Esophagus squamous epithelium (tissue), 5 donors: ENCODE data around the gene CBX5. TPM values are rescaled to one million over a fixed set of nuclear protein-coding genes. Genes with fewer than 3 reads are reported as not detected.

Source experiments
- DNase-seq: peaks from one replicate; lab custom pipeline; 2025; lab: John Stamatoyannopoulos, UW
- H3K27ac ChIP-seq, 4 donors: fragments of 200-600 bp; sonication (generic); one replicate each; pipeline ENCODE4 v1.5.1; 2016 to 2019; ENCODE audit warnings: mild to moderate bottlenecking in 1 of 4
- H3K27me3 ChIP-seq, 4 donors: fragments of 200-600 bp; sonication (generic); 1 replicate in 3 of 4; 2 replicates in 1 of 4; pipeline versions ENCODE4 v1.5.1 to v1.6.0; 2017 to 2021; ENCODE audit warnings: antibody characterized with exemption in 1 of 4
- H3K36me3 ChIP-seq, 3 donors: fragments of 200-600 bp; sonication (generic); one replicate each; pipeline ENCODE4 v1.5.1; 2016 to 2019
- H3K4me1 ChIP-seq, 3 donors: fragments of 200-600 bp; sonication (generic); one replicate each; pipeline ENCODE4 v1.5.1; 2017 to 2019
- H3K4me3 ChIP-seq, 4 donors: fragments of 200-600 bp; sonication (generic); 1 replicate in 3 of 4; 2 replicates in 1 of 4; pipeline ENCODE4 v1.5.1; 2016 to 2019; ENCODE audit warnings: mild to moderate bottlenecking in 2 of 4, moderate library complexity in 1 of 4
- H3K9me3 ChIP-seq, 3 donors: fragments of 200-600 bp; sonication (generic); one replicate each; pipeline ENCODE4 v1.5.1; 2016 to 2019
- POLR2A ChIP-seq, 4 donors: fragments of 450-650 bp; IDR thresholded peaks; one replicate each; pipeline ENCODE4 v1.6.1; 2017; ENCODE audit warnings: antibody characterized with exemption in 4 of 4, mild to moderate bottlenecking in 4 of 4, moderate library complexity in 3 of 4
- WGBS, 2 donors: methylation state at CpG; one replicate each; pipeline ENCODE4 v1.1.5; 2018; 5-methylcytosine and 5-hydroxymethylcytosine counted together
- intact Hi-C: fragments of 100-400 bp; cut with DNase I; formaldehyde crosslinking; loops from one replicate; pipeline ENCODE4 v1.15.0; 2022
- total RNA-seq, 4 donors: library from RNA; depleted of rRNA; stranded (reverse); fragments of >200 nt; gene quantifications; one replicate each; pipeline ENCODE4 v1.1.0, GENCODE V29; 2016
- TF ChIP-seq, protein P1 (sequence below), 6 experiments: fragments of 450-650 bp in 4 of 6; fragments of 200-600 bp in 2 of 6; sonication (generic) in 2 of 6; IDR thresholded peaks; one replicate each; pipeline ENCODE4 v1.5.1; 2016 to 2019; ENCODE audit warnings: antibody characterized with exemption in 6 of 6, mild to moderate bottlenecking in 4 of 6, moderate library complexity in 4 of 6
- donor health status: DM: yes; HTN: yes; CAD: no.

CBX5 gene
- total RNA-seq, 4 donors from 2014 or later: 13.2 to 29.9 (median 23.7) TPM

DNA sequence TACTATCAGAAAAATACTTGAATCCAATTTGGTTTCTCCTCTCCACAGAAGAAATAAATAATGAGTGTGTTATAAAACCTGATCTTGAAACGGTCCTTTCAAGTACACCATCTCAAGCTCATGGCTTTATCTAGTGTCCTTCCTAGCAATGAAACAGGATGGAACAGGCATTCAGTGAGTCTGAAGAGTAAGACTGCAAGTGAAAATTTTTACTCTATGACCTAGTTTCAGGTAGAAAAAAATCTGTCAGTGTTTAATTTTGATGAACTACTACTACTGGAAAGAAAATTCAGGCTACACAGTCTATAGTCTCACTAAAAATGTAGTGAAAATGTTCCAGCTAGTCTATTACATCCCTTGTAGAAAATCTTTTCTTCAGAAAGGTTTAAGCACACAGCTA is 7.7 kb downstream of the CBX5 start:
- Histone ChIP-seq H3K4me3 (no peak overlapping the region), H3K4me1 (peaks cover 0 to 8% (median under 1%) of the 10 kb centered on the region in 3 donors), H3K27me3 (no peaks in the 10 kb centered on the region), H3K36me3 (peaks cover 0 to 18% (median 0%) of the 10 kb centered on the region in 3 donors), H3K9me3 (no peaks in the 10 kb centered on the region), H3K27ac (no peak overlapping the region)
- TF ChIP-seq POLR2A (IDR thresholded peaks at IDR 0.05): no peak
- TF ChIP-seq, protein P1, sequence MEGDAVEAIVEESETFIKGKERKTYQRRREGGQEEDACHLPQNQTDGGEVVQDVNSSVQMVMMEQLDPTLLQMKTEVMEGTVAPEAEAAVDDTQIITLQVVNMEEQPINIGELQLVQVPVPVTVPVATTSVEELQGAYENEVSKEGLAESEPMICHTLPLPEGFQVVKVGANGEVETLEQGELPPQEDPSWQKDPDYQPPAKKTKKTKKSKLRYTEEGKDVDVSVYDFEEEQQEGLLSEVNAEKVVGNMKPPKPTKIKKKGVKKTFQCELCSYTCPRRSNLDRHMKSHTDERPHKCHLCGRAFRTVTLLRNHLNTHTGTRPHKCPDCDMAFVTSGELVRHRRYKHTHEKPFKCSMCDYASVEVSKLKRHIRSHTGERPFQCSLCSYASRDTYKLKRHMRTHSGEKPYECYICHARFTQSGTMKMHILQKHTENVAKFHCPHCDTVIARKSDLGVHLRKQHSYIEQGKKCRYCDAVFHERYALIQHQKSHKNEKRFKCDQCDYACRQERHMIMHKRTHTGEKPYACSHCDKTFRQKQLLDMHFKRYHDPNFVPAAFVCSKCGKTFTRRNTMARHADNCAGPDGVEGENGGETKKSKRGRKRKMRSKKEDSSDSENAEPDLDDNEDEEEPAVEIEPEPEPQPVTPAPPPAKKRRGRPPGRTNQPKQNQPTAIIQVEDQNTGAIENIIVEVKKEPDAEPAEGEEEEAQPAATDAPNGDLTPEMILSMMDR (IDR thresholded peaks at IDR 0.05): no peak
- WGBS, 2 donors: 58 to 68% methylated on average over 1 of the region's 1 CpG
- intact Hi-C loops: no loop called here
- DNase-seq: no peak

DNA sequence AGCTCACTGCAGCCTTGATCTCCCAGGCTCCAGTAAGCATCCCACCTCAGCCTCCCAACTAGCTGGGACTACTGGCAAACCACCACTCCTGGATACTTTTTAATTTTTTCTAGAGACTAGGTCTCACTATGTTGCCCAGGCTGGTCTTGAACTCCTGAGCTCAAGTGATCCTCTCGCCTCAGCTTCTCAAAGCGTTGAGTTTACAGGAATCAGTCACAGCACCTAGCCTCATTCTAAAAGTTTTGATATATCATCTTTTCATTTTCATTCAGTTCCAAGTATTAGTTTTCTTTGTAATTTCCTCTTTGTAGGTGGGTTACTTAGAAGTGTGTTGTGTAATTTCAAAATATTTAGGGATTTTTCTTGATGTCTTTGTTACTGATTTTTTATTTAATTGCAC is 9.6 kb downstream of the CBX5 start:
- no peak for DNase-seq
- Histone ChIP-seq H3K27ac (no peak overlapping the region), H3K27me3 (no peaks in the 10 kb centered on the region), H3K4me1 (no peaks in the 10 kb centered on the region), H3K36me3 (peaks cover 0 to 18% (median 0%) of the 10 kb centered on the region in 3 donors), H3K9me3 (no peaks in the 10 kb centered on the region), H3K4me3 (no peak overlapping the region)
- intact Hi-C loops: no loop called here
- 72 to 89% methylated on average over 2 of the region's 2 CpGs for WGBS, 2 donors
- TF ChIP-seq, protein P1 (IDR thresholded peaks at IDR 0.05): no peak
- no peak for TF ChIP-seq POLR2A (IDR thresholded peaks at IDR 0.05)

DNA sequence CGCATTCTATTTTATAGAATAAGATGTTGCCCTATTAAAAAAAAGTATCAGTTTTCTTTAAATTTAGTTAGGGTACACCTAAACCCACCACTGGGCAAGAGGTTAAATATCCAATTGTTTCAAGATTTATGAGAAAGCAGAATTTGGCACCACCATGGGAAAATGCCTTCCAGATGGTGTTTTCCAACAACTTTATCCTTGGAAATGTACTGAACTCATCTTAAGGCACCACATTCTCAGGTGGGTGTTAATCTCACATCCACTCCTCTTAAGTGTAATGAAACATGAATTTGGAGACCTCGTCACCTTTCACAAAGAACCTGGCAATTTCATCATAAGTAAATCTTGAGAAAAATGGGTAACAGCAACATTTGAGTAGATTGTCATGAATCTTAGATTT is 13.1 kb downstream of the CBX5 start:
- no peaks in the 10 kb centered on the region for H3K27me3 ChIP-seq
- intact Hi-C loops: no loop called here
- no peak overlapping the region for H3K4me3 ChIP-seq
- TF ChIP-seq, protein P1 (IDR thresholded peaks at IDR 0.05): no peak
- no peak for TF ChIP-seq POLR2A (IDR thresholded peaks at IDR 0.05)
- H3K4me1 ChIP-seq: peaks cover 0 to 10% (median 0%) of the 10 kb centered on the region in 3 donors
- H3K27ac ChIP-seq: no peak overlapping the region
- no peaks in the 10 kb centered on the region for H3K36me3 ChIP-seq
- WGBS, 2 donors: 96 to 98% methylated on average over 2 of the region's 2 CpGs
- no peaks in the 10 kb centered on the region for H3K9me3 ChIP-seq
- DNase-seq: no peak

DNA sequence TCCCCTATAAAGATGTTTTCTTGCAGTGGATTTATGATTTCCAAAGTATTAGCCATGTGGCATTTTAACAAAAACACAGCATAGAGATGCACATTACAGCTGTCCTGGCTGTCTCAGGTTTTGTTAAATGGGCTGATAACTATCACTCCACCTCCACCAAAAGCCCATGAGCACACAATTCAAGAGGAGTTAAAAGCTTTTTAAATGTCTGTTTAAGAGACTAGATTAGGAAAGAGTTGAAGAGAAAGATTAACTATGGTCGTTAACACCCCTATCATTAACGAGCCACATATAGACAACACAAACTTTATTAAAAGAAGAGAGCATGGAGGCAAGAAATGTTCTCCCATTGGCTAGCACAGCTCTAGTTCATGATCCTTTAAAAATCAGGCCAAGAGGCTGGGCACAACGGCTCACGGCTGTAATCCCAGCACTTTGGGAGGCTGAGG is 14.5 kb downstream of the CBX5 start:
- TF ChIP-seq POLR2A (IDR thresholded peaks at IDR 0.05): no peak
- TF ChIP-seq, protein P1 (IDR thresholded peaks at IDR 0.05): no peak
- 91 to 94% methylated on average over 3 to 4 of the region's 4 CpGs for WGBS, 2 donors
- intact Hi-C loops: no loop called here
- Histone ChIP-seq H3K9me3 (no peaks in the 10 kb centered on the region), H3K36me3 (no peaks in the 10 kb centered on the region), H3K4me1 (peaks cover 0 to 24% (median 0%) of the 10 kb centered on the region in 3 donors), H3K4me3 (no peak overlapping the region), H3K27ac (no peak overlapping the region), H3K27me3 (no peaks in the 10 kb centered on the region)
- DNase-seq: no peak

DNA sequence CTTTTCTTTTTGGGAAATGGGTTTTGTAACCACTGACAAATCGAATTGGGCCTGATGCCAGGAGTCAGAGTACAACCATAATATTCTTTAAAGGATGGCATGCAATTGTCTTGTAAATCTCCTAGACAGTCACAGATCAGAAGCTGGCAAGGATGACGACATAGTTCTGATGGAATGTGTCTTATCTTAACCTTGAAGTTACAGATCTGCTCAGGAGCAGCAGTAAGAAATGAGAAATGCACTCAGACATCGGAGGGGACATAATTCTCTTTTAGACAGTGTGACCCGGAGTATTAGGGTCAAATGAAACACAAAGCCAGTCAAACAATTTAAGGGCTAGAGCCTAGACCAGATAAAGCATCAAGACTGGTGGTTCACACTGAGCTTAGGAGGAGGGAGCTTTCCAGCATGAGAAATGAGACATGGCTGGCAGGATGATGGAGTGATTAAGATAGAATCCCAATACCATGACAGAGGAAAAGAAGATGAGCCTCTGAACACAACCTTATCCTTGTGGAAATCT is 17.5 kb downstream of the CBX5 start:
- H3K9me3 ChIP-seq: no peaks in the 10 kb centered on the region
- DNase-seq: no peak
- no peak overlapping the region for H3K4me3 ChIP-seq
- no peaks in the 10 kb centered on the region for H3K27me3 ChIP-seq
- no peak overlapping the region for H3K27ac ChIP-seq
- peaks cover 0 to 1% (median 0%) of the 10 kb centered on the region in 3 donors for H3K36me3 ChIP-seq
- H3K4me1 ChIP-seq: peaks cover 0 to 51% (median 5%) of the 10 kb centered on the region in 3 donors
- TF ChIP-seq, protein P1 (IDR thresholded peaks at IDR 0.05): no peak
- no peak for TF ChIP-seq POLR2A (IDR thresholded peaks at IDR 0.05)
- WGBS, 2 donors: 45 to 47% methylated on average over 4 of the region's 4 CpGs
- intact Hi-C loops: no loop called here
